ENCODE measurements around the gene C16orf95.

GRCh38 chr16:87312008-87312407 is 5.2 kb downstream of the C16orf95 start:
- TF ChIP-seq POLR2A (IDR thresholded peaks at IDR 0.05) (no peak), EP300 (IDR thresholded peaks at IDR 0.05) (no peak)
